ENCODE data around the gene CTAGE9. TPM values are rescaled to one million over a fixed set of nuclear protein-coding genes. Genes with fewer than 3 reads are reported as not detected.
"Not testable (repeated sequence)": the region's sequence is repeated elsewhere in the genome, so short reads cannot be mapped to it uniquely, and the experiment has no call there.

The CTAGE9 gene
- not detected in 2 replicates for total RNA-seq (2014; rRNA removed; shearing (Covaris generic))
- not detected in 2 replicates for polyA plus RNA-seq (2014; cell fraction: nucleus; rRNA removed)

GRCh38 chr6:131710917-131711316, at the start of gene CTAGE9:
CTAGE9 (minus strand) TSS chr6:131711017; CDS start chr6:131711017, 0 bp downstream.
- DNase-seq (ENCODE audit: extremely low read depth, low read depth): not testable (repeated sequence)

- no peak for DNase-seq (ENCODE audit: extremely low read depth, low read depth)
Measured at GRCh38 chr6:131758920-131759319, 48.1 kb upstream of the CTAGE9 start.

GRCh38 chr6:131756039-131756438, 45.2 kb upstream of the CTAGE9 start:
- DNase-seq (ENCODE audit: extremely low read depth, low read depth): no peak

- DNase-seq (ENCODE audit: extremely low read depth, low read depth): no peak
Measured at GRCh38 chr6:131755597-131755996, 44.8 kb upstream of the CTAGE9 start.

- no peak for DNase-seq (ENCODE audit: extremely low read depth, low read depth)
Measured at GRCh38 chr6:131754715-131755567, 44.1 kb upstream of the CTAGE9 start.

- DNase-seq (ENCODE audit: extremely low read depth, low read depth): no peak
Measured at GRCh38 chr6:131754088-131754487, 43.3 kb upstream of the CTAGE9 start.

GRCh38 chr6:131751012-131751715, 40.3 kb upstream of the CTAGE9 start:
- not testable (repeated sequence) for DNase-seq (ENCODE audit: extremely low read depth, low read depth)

- no peak for DNase-seq (ENCODE audit: extremely low read depth, low read depth)
Measured at GRCh38 chr6:131749023-131749422, 38.2 kb upstream of the CTAGE9 start.

- DNase-seq (ENCODE audit: extremely low read depth, low read depth): no peak
Measured at GRCh38 chr6:131747821-131748353, 37.1 kb upstream of the CTAGE9 start.

GRCh38 chr6:131745476-131745875, 34.7 kb upstream of the CTAGE9 start:
- DNase-seq (ENCODE audit: extremely low read depth, low read depth): no peak

GRCh38 chr6:131744432-131745287, 33.8 kb upstream of the CTAGE9 start:
- no peak for DNase-seq (ENCODE audit: extremely low read depth, low read depth)

GRCh38 chr6:131741688-131742393, 31.0 kb upstream of the CTAGE9 start:
- DNase-seq (ENCODE audit: extremely low read depth, low read depth): no peak

- DNase-seq (ENCODE audit: extremely low read depth, low read depth): no peak
Measured at GRCh38 chr6:131740161-131740560, 29.3 kb upstream of the CTAGE9 start.

- no peak for DNase-seq (ENCODE audit: extremely low read depth, low read depth)
Measured at GRCh38 chr6:131739136-131739535, 28.3 kb upstream of the CTAGE9 start.

GRCh38 chr6:131736811-131737210, 26.0 kb upstream of the CTAGE9 start:
- no peak for DNase-seq (ENCODE audit: extremely low read depth, low read depth)

- DNase-seq (ENCODE audit: extremely low read depth, low read depth): no peak
Measured at GRCh38 chr6:131736003-131736596, 25.3 kb upstream of the CTAGE9 start.

- peak; percentile 15 for DNase-seq (ENCODE audit: extremely low read depth, low read depth)
Measured at GRCh38 chr6:131733376-131734016, 22.7 kb upstream of the CTAGE9 start.

GRCh38 chr6:131731224-131731623, 20.4 kb upstream of the CTAGE9 start:
- DNase-seq (ENCODE audit: extremely low read depth, low read depth): no peak

GRCh38 chr6:131730264-131730663, 19.4 kb upstream of the CTAGE9 start:
- no peak for DNase-seq (ENCODE audit: extremely low read depth, low read depth)

Data from NCI-H460 (cell line).